Stomach smooth muscle (tissue), 2 donors: ENCODE measurements around the gene ATG5.

Experiments
- H3K27ac ChIP-seq: one replicate; pipeline ENCODE4 v1.7.0; 2013; ENCODE audit warnings: mild to moderate bottlenecking, low read length, inconsistent platforms
- H3K27me3 ChIP-seq, 2 donors: one replicate each; pipeline ENCODE4 v1.7.0; 2013; ENCODE audit warnings: low read length in 2 of 2; ENCODE audit not compliant: insufficient read depth in 2 of 2, control insufficient read depth in 1 of 2
- H3K36me3 ChIP-seq, 2 donors: one replicate each; pipeline ENCODE4 v1.7.0; 2013; ENCODE audit warnings: low read length in 2 of 2; ENCODE audit not compliant: control insufficient read depth in 2 of 2, insufficient read depth in 2 of 2
- H3K4me1 ChIP-seq: one replicate; pipeline ENCODE4 v1.7.0; 2013; ENCODE audit warnings: low read length; ENCODE audit not compliant: control insufficient read depth, insufficient read depth
- H3K4me3 ChIP-seq, 2 donors: one replicate each; pipeline ENCODE4 v1.7.0; 2013; ENCODE audit warnings: low read length in 2 of 2
- H3K9ac ChIP-seq, 2 donors: one replicate each; pipeline ENCODE4 v1.7.0; 2013; ENCODE audit warnings: low read length in 2 of 2, mild to moderate bottlenecking in 1 of 2
- H3K9me3 ChIP-seq, 2 donors: one replicate each; pipeline ENCODE4 v1.7.0; 2013; ENCODE audit warnings: low read length in 2 of 2; ENCODE audit not compliant: control insufficient read depth in 2 of 2
- donor health status: healthy.
- donor health status: Pancreatic carcinoma.

ATG5 gene

DNA sequence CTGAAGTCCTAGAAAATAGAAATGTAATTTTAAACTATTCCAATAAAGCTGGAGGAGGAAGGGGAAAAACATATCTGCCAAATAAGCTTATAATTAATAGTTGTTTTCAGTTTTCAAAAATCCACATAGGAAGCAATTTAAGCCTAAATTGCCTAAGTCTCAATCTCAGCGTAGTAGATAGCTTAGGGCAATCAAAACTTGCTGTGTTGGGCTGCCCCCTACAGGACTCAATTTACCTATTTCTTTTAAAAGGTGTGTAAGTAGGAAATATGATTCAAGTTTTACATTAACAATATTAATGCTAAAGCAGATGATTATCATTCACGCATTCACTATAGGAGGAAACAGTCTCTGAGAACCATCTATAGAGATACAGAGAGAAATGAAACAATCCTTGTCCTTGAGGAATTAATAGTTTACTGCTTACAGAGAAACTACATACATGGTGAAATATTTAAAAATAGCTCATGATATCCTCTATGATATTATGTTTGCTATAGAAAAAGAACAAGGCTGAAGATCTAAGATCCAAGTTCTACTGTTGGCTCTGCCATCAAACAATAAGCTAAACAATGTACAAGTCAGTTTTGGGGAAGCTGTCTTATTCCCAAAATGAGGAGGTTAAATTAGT, 102.1 kb downstream of the ATG5 start:
- Histone ChIP-seq H3K4me3 (no peak overlapping the region), H3K27ac (no peak overlapping the region), H3K27me3 (no peaks in the 10 kb centered on the region), H3K36me3 (no peaks in the 10 kb centered on the region), H3K9me3 (no peaks in the 10 kb centered on the region), H3K4me1 (no peaks in the 10 kb centered on the region), H3K9ac (no peak overlapping the region)

GRCh38 chr6:106220485-106220884, 105.1 kb downstream of the ATG5 start:
- Histone ChIP-seq H3K9ac (no peak overlapping the region), H3K36me3 (no peaks in the 10 kb centered on the region), H3K9me3 (no peaks in the 10 kb centered on the region), H3K4me3 (no peak overlapping the region), H3K27me3 (no peaks in the 10 kb centered on the region), H3K4me1 (no peaks in the 10 kb centered on the region), H3K27ac (no peak overlapping the region)

GRCh38 chr6:106216527-106216926, 109.0 kb downstream of the ATG5 start:
- no peaks in the 10 kb centered on the region for H3K27me3 ChIP-seq

GRCh38 chr6:106215608-106216007, 110.0 kb downstream of the ATG5 start:
- no peak overlapping the region for H3K9ac ChIP-seq
- H3K27me3 ChIP-seq = no peaks in the 10 kb centered on the region
- no peaks in the 10 kb centered on the region for H3K4me1 ChIP-seq
- no peaks in the 10 kb centered on the region for H3K9me3 ChIP-seq
- H3K36me3 ChIP-seq = no peaks in the 10 kb centered on the region
- H3K27ac ChIP-seq = no peak overlapping the region
- no peak overlapping the region for H3K4me3 ChIP-seq

More at GRCh38 chr6:106216527-106216926, 109.0 kb downstream of the ATG5 start:
- Histone ChIP-seq H3K9ac (no peak overlapping the region), H3K9me3 (no peaks in the 10 kb centered on the region), H3K4me3 (no peak overlapping the region), H3K36me3 (no peaks in the 10 kb centered on the region), H3K4me1 (no peaks in the 10 kb centered on the region), H3K27ac (no peak overlapping the region)

DNA sequence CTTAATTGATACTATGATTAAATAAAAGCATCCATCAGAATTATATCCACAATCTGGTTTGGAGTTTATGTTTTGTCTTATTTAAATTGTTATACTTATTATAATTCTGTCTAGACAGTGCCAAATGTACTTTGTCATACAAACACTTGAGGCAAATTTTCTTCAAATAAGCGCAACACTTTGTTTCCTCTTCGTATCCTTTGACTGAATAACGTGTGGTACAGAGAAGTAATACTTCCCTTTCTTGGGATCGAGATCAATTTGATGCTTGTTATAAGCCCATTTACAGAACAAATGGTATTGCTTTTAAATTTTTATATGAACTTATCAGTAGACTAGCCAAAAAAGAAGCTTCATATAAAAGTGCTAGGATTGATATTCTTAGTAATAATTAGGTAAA, 111.0 kb downstream of the ATG5 start:
- H3K4me1 ChIP-seq = no peaks in the 10 kb centered on the region
- no peaks in the 10 kb centered on the region for H3K9me3 ChIP-seq
- H3K36me3 ChIP-seq = no peaks in the 10 kb centered on the region
- no peak overlapping the region for H3K4me3 ChIP-seq
- H3K27ac ChIP-seq = no peak overlapping the region
- no peak overlapping the region for H3K9ac ChIP-seq
- no peaks in the 10 kb centered on the region for H3K27me3 ChIP-seq

- Histone ChIP-seq H3K9ac (no peak overlapping the region), H3K4me3 (no peak overlapping the region), H3K27me3 (no peaks in the 10 kb centered on the region), H3K27ac (no peak overlapping the region), H3K36me3 (no peaks in the 10 kb centered on the region), H3K9me3 (no peaks in the 10 kb centered on the region), H3K4me1 (no peaks in the 10 kb centered on the region)
Observed at GRCh38 chr6:106213660-106214289, 111.8 kb downstream of the ATG5 start.

DNA sequence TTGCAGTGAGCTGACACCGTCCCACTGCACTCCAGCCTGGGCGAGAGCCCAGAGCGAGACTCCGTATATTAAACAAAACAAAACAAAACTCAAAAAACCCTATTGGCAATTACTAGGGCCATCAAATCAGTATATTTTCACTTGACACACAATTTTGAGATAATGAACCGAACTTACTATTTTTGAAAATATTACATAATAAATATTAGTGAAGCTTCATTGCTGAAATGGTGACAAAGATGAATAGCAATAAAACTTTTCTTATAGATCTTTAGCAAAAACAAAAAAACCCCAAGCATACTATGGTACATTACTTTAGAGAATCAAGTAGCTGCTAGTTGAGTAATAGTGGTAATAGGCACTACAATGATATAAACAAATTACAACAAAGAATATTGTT, 113.0 kb downstream of the ATG5 start:
- no peaks in the 10 kb centered on the region for H3K9me3 ChIP-seq

DNA sequence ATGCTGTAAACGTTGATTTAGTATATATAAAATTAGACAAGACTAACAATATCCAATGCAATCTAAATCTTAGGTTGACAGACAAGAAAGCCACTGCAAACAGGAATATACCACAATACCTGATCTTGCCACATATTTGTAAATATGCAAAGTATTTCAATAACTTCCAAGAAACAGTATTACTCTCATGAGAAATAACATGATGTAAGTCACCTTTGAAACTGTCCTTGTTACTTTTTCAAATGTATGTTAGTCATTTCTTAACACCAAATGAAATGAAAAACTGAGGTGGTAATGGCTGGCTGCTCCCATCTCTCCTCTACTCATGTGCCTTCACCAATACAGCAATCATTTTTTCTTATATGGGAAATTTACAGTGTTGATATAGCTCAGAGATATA, 118.7 kb downstream of the ATG5 start:
- Histone ChIP-seq H3K27me3 (no peaks in the 10 kb centered on the region), H3K36me3 (no peaks in the 10 kb centered on the region)

More for the DNA sequence above, 113.0 kb downstream of the ATG5 start:
- H3K9ac ChIP-seq = no peak overlapping the region
- no peak overlapping the region for H3K27ac ChIP-seq
- no peaks in the 10 kb centered on the region for H3K27me3 ChIP-seq
- no peak overlapping the region for H3K4me3 ChIP-seq
- H3K36me3 ChIP-seq = no peaks in the 10 kb centered on the region
- no peaks in the 10 kb centered on the region for H3K4me1 ChIP-seq

GRCh38 chr6:106204961-106205360, 120.6 kb downstream of the ATG5 start:
- Histone ChIP-seq H3K36me3 (no peaks in the 10 kb centered on the region), H3K9ac (no peak overlapping the region), H3K9me3 (no peaks in the 10 kb centered on the region), H3K27ac (no peak overlapping the region), H3K27me3 (no peaks in the 10 kb centered on the region), H3K4me1 (no peaks in the 10 kb centered on the region), H3K4me3 (no peak overlapping the region)

More for the DNA sequence above, 118.7 kb downstream of the ATG5 start:
- H3K4me3 ChIP-seq = no peak overlapping the region
- H3K9ac ChIP-seq = no peak overlapping the region
- no peaks in the 10 kb centered on the region for H3K9me3 ChIP-seq
- H3K27ac ChIP-seq = no peak overlapping the region
- no peaks in the 10 kb centered on the region for H3K4me1 ChIP-seq

GRCh38 chr6:106199998-106200397, 125.6 kb downstream of the ATG5 start:
- peaks cover 3% of the 10 kb centered on the region for H3K4me1 ChIP-seq
- no peak overlapping the region for H3K4me3 ChIP-seq

DNA sequence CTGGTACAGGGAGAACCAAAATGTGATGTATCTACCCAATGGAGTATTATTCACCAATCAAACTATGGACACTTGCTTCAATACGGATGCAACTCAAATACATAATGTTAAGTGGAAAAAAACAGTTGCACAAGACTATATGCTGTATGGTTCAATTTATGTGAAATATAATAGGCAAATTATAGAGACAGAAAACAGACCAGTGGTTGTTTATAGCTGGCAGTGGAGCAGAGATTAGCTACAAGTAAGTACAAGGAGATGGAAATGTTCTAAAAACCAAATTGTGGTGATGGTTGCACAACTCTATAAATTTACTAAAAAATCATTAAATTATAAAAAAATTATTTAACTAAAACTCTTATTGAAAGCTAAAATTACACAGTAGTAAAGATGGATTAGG, 126.2 kb downstream of the ATG5 start:
- H3K9ac ChIP-seq = no peak overlapping the region
- no peak overlapping the region for H3K27ac ChIP-seq
- peaks cover 0 to 4% of the 10 kb centered on the region in 2 donors for H3K36me3 ChIP-seq
- peaks cover 3% of the 10 kb centered on the region for H3K4me1 ChIP-seq
- H3K27me3 ChIP-seq = no peaks in the 10 kb centered on the region
- H3K9me3 ChIP-seq = no peaks in the 10 kb centered on the region
- H3K4me3 ChIP-seq = no peak overlapping the region

More at GRCh38 chr6:106199998-106200397, 125.6 kb downstream of the ATG5 start:
- Histone ChIP-seq H3K9ac (no peak overlapping the region), H3K27me3 (no peaks in the 10 kb centered on the region), H3K27ac (no peak overlapping the region), H3K9me3 (no peaks in the 10 kb centered on the region), H3K36me3 (peaks cover 0 to 2% of the 10 kb centered on the region in 2 donors)
